Measurements from ENCODE around the gene QPRT.
"Not testable (repeated sequence)": the region's sequence is repeated elsewhere in the genome, so short reads cannot be mapped to it uniquely, and the experiment has no call there.

GRCh38 chr16:29638751-29639150 lies 40.2 kb upstream of the QPRT start:
- TF ChIP-seq, protein P1, sequence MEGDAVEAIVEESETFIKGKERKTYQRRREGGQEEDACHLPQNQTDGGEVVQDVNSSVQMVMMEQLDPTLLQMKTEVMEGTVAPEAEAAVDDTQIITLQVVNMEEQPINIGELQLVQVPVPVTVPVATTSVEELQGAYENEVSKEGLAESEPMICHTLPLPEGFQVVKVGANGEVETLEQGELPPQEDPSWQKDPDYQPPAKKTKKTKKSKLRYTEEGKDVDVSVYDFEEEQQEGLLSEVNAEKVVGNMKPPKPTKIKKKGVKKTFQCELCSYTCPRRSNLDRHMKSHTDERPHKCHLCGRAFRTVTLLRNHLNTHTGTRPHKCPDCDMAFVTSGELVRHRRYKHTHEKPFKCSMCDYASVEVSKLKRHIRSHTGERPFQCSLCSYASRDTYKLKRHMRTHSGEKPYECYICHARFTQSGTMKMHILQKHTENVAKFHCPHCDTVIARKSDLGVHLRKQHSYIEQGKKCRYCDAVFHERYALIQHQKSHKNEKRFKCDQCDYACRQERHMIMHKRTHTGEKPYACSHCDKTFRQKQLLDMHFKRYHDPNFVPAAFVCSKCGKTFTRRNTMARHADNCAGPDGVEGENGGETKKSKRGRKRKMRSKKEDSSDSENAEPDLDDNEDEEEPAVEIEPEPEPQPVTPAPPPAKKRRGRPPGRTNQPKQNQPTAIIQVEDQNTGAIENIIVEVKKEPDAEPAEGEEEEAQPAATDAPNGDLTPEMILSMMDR (IDR thresholded peaks at IDR 0.05) = not testable (repeated sequence)
- TF ChIP-seq POLR2A (IDR thresholded peaks at IDR 0.05); EP300 (IDR thresholded peaks at IDR 0.05; ENCODE audit: low read depth): not testable (repeated sequence)

Data from transverse colon (tissue), 3 donors.